Epithelial cell of esophagus (primary cell): ENCODE measurements around the gene NDUFS1.
"Not testable (repeated sequence)": the region's sequence is repeated elsewhere in the genome, so short reads cannot be mapped to it uniquely, and the experiment has no call there.

ENCODE experiments used
- DNase-seq: peaks from one replicate; pipeline ENCODE4 v3.0.0; 2010; ENCODE audit warnings: low read depth
- H3K4me3 ChIP-seq: 2 replicates; pipeline ENCODE4 v1.5.1; 2011; ENCODE audit warnings: mild to moderate bottlenecking, low read length, control low read depth
- CTCF ChIP-seq: IDR thresholded peaks from 2 replicates; pipeline ENCODE4 v1.5.1; 2011; ENCODE audit warnings: low read depth, mild to moderate bottlenecking, low read length, control low read depth, inconsistent platforms; ENCODE audit not compliant: insufficient read depth; ENCODE audit errors: missing control alignments

The NDUFS1 gene

GRCh38 chr2:206149330-206149729, 9.9 kb downstream of the NDUFS1 start:
- no peak for DNase-seq
- TF ChIP-seq CTCF, result no peak
- H3K4me3 ChIP-seq, result no peak overlapping the region

DNA sequence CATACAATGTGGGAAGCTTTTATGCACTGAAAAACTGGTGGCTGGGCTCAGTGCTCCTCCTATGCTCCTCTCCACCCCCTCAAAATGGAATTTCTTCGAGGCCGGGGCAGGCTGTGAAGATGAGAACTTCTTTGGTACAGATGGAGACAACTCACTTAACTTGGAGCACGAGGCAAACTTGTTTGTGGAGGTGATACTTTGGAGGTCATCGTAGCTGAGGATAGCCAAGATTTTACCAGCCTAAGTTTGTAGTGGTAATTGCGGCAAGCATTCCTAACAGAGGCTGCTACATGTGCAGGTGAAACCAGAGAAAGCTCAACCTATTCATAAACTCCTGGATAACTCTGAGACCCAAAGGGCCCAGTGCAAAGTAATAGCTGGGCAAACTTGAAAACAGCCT, 13.6 kb downstream of the NDUFS1 start:
- no peak overlapping the region for H3K4me3 ChIP-seq
- DNase-seq, result no peak
- TF ChIP-seq CTCF, result no peak

DNA sequence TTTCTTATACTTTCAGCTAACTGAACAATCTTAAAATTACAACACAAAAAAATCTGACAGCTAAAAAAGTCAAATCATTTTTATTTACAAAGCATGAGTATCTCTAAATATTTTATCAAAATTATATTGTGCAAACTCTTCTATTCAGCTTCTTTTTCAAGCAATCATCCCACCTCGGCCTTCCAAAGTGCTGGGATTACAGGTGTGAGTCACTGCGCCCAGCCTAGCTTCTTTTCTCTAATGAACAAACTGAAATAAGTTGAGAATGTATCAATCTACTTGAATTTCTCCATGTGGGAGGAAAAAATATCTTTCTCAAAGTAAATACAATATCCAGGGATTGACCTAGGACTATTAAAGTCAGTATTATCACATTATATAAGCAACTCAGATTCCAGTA, 14.9 kb downstream of the NDUFS1 start:
- no peak overlapping the region for H3K4me3 ChIP-seq
- DNase-seq, result no peak
- TF ChIP-seq CTCF, result no peak

- no peak for TF ChIP-seq CTCF
- peak; percentile 14 for DNase-seq
- no peak overlapping the region for H3K4me3 ChIP-seq
These were observed 15.8 kb downstream of the NDUFS1 start for GRCh38 chr2:206143451-206143850.

- no peak overlapping the region for H3K4me3 ChIP-seq
- TF ChIP-seq CTCF, result peak; percentile 33
- peak; percentile 48 for DNase-seq
These were observed 31.6 kb downstream of the NDUFS1 start for GRCh38 chr2:206127656-206128055.

DNA sequence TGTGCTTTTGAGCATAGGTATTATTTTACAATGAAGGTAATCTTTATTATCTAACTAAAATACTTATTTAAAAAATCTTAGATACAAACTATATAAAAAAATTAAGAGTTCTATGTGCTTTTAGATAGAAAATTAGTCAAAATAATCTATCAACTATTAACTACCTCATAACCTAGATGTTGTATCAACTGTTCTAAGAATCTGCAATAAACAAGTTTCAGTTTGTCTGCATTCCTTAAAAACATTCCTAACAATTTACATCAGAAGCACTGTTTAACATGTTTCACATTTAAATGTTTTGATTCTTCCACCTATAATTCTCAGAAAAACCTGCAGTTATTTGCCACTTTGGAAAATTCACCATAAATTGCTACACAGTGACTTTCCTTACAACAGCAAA, 33.3 kb downstream of the NDUFS1 start:
- H3K4me3 ChIP-seq, result no peak overlapping the region
- DNase-seq, result peak; percentile 17
- TF ChIP-seq CTCF, result no peak

GRCh38 chr2:206122569-206122968, 36.7 kb downstream of the NDUFS1 start:
- not testable (repeated sequence) for H3K4me3 ChIP-seq, DNase-seq

- DNase-seq, result no peak
- TF ChIP-seq CTCF, result no peak
- H3K4me3 ChIP-seq, result no peak overlapping the region
These were observed 43.0 kb downstream of the NDUFS1 start for GRCh38 chr2:206116278-206116677.
